Gastrocnemius medialis (tissue), 4 donors: ENCODE measurements around the gene FAXDC2. TPM values are rescaled to one million over a fixed set of nuclear protein-coding genes. Genes with fewer than 3 reads are reported as not detected.

ENCODE experiments used
- ATAC-seq, 2 donors: fragments of 150-250 bp; one replicate each; pipeline ENCODE4 v1.9.1; 2016
- DNase-seq, 2 donors: peaks; one replicate each; pipeline ENCODE4 v3.0.0-alpha.2; 2019
- H3K27ac ChIP-seq, 4 donors: fragments of 200-600 bp; sonication (generic); 1 replicate in 1 of 4; 2 replicates in 3 of 4; pipeline ENCODE4 v1.5.1; 2016 to 2018; ENCODE audit warnings: mild to moderate bottlenecking in 2 of 4, moderate library complexity in 1 of 4
- H3K27me3 ChIP-seq, 3 donors: fragments of 200-600 bp; sonication (generic) in 2 of 3; 1 replicate in 1 of 3; 2 replicates in 2 of 3; pipeline versions ENCODE4 v1.5.1 to v1.6.0; 2016 to 2019; ENCODE audit warnings: mild to moderate bottlenecking in 1 of 3, moderate library complexity in 1 of 3
- H3K36me3 ChIP-seq, 2 donors: fragments of 200-600 bp; sonication (generic) in 1 of 2; one replicate each; pipeline ENCODE4 v1.5.1; 2017 to 2018
- H3K4me1 ChIP-seq, 2 donors: fragments of 200-600 bp; sonication (generic) in 1 of 2; one replicate each; pipeline ENCODE4 v1.5.1; 2016 to 2017; ENCODE audit warnings: mild to moderate bottlenecking in 2 of 2
- H3K4me3 ChIP-seq, 4 donors: fragments of 200-600 bp; sonication (generic) in 3 of 4; 1 replicate in 1 of 4; 2 replicates in 3 of 4; pipeline ENCODE4 v1.5.1; 2016 to 2019; ENCODE audit warnings: mild to moderate bottlenecking in 2 of 4
- H3K9me3 ChIP-seq, 3 donors: fragments of 200-600 bp; sonication (generic) in 2 of 3; 1 replicate in 1 of 3; 2 replicates in 2 of 3; pipeline ENCODE4 v1.5.1; 2016 to 2019
- CTCF ChIP-seq, 5 experiments: fragments of 450-650 bp in 3 of 5; fragments of 200-600 bp in 2 of 5; sonication (generic) in 2 of 5; IDR thresholded peaks in 4 of 5; conservative IDR thresholded peaks in 1 of 5; 1 replicate in 4 of 5; 2 replicates in 1 of 5; pipeline ENCODE4 v1.5.1; 2016 to 2019; ENCODE audit warnings: antibody characterized with exemption in 5 of 5, mild to moderate bottlenecking in 3 of 5, moderate library complexity in 3 of 5
- POLR2A ChIP-seq, 2 donors: fragments of 450-650 bp; IDR thresholded peaks; one replicate each; pipeline ENCODE4 v1.6.1; 2017; ENCODE audit warnings: antibody characterized with exemption in 2 of 2, mild to moderate bottlenecking in 2 of 2, moderate library complexity in 2 of 2
- in situ Hi-C, 4 donors: fragments of 200-750 bp; cut with MboI; loops; one replicate each; pipeline versions ENCODE4 v1.15.0 to v1.8.0; 2017; ENCODE audit warnings: low sequenced_read_pairs in 4 of 4
- intact Hi-C: fragments of 100-400 bp; cut with DNase I; formaldehyde crosslinking; loops from one replicate; pipeline ENCODE4 v1.15.1; 2023; ENCODE audit warnings: low total_unique reads
- total RNA-seq, 4 donors: library from RNA; depleted of rRNA; stranded (reverse); fragments of >200 nt; gene quantifications; one replicate each; pipeline versions ENCODE4 v1.1.0 to v1.2.3, GENCODE V29; 2016

FAXDC2 gene
- 10 to 100 TPM in 1 of 4 donors, 1 to 10 TPM in 3; 4.4 to 12.5 (median 6.4) TPM for total RNA-seq

DNA sequence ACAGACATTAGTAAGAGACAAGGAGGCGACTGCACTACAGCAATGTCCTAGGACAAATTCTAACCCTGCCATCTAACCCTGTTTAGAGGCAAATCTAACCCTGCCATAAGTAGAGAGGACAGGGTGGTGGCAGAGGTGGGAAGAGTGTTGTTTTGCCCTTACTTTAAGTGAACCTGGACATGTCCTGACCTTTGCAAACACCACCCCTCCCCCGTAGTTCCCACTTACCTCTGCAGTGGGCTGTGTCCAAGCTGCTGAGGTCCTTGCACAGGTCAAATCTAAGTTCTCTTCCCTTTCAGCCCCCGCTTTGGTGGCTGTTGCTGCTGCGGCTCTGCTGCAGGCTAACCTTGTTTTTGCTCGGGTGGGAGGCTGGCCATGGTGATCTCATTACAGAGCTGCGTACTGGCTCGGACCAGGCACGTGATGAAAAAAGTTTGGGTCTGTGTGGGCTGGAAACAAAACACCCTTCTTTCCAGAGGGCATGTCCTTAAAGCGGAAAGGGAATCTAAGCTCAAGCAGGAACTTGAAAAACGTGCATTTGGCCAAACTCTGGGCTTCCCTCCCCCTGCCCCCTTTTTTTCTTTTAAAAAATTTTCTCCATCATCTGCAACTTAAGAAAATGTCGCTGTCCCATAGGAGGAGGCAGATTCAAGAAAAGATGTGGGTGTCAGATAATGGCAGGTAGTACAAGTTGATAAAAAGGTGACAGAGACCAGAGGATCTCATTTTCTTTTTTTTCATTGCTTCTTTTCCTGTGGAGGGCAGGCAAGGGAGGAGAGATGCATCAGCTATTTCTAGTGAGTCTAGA is at the start of gene FAXDC2:
TSS of gene FAXDC2 (minus strand) at position 349 of the 808 bp plus-strand sequence. CDS start 12,425 bp downstream, outside the sequence.
- TF ChIP-seq POLR2A (IDR thresholded peaks at IDR 0.05), result peak in 1 of 2 donors; percentile 42
- TF ChIP-seq CTCF (IDR thresholded peaks at IDR 0.05 in 4 of 5, conservative IDR thresholded peaks at IDR 0.05 in 1 of 5), result no peak
- ATAC-seq (peak; percentile 94 to 97), DNase-seq (peak; percentile 78 to 79)
- peak within 1 kb of the TSS; percentile 47 to 65 (median 56) for H3K4me3 ChIP-seq
- no peaks in the 10 kb centered on the region for H3K27me3 ChIP-seq
- H3K4me1 ChIP-seq, result peaks cover 26 to 27% of the 10 kb centered on the region in 2 donors
- no peaks in the 10 kb centered on the region for H3K9me3 ChIP-seq
- intact Hi-C loops, result loop anchor here (1.0 to 10.0 kb wide), 2 partner anchors 67 to 1744 kb away; no protein-coding TSS in a partner anchor
- no peaks in the 10 kb centered on the region for H3K36me3 ChIP-seq
- in situ Hi-C loops, result no loop called here
- peak within 1 kb of the TSS; percentile 61 to 84 (median 77) for H3K27ac ChIP-seq

DNA sequence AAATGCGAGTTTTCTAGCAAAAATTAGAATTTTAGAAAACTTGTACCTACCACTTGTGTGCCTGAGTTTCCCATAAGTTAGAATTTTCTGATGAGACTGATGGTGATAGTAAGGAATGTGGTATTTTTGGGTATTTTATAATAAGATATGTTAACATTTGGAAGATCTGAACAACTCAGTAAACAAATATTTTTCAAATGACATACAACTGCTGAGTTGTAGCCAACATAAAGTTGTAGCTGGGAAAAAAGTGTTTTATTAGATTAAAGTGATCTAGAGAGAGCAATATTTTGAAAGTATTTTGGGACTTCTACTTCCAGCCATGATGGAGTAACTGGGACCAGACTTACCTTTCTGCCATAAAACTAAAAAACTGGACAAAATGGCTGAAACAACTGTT is 49.7 kb upstream of the FAXDC2 start:
- Histone ChIP-seq H3K36me3 (peaks cover 10 to 90% of the 10 kb centered on the region in 2 donors), H3K4me3 (no peak overlapping the region), H3K27ac (peak overlapping the region in 3 of 4 donors; percentile 33 to 67 (median 58)), H3K27me3 (no peaks in the 10 kb centered on the region), H3K9me3 (no peaks in the 10 kb centered on the region), H3K4me1 (no peaks in the 10 kb centered on the region)
- TF ChIP-seq CTCF (IDR thresholded peaks at IDR 0.05 in 4 of 5, conservative IDR thresholded peaks at IDR 0.05 in 1 of 5) (no peak), POLR2A (IDR thresholded peaks at IDR 0.05) (no peak)
- in situ Hi-C loops (no loop called here), intact Hi-C loops (no loop called here)
- no peak for ATAC-seq
- no peak for DNase-seq

- TF ChIP-seq POLR2A (IDR thresholded peaks at IDR 0.05) (no peak), CTCF (IDR thresholded peaks at IDR 0.05 in 4 of 5, conservative IDR thresholded peaks at IDR 0.05 in 1 of 5) (no peak)
- H3K27me3 ChIP-seq, result no peaks in the 10 kb centered on the region
- intact Hi-C loops (loop anchor here (5.0 kb wide), 1 partner anchor 37 kb away; no protein-coding TSS in a partner anchor), in situ Hi-C loops (no loop called here)
- no peaks in the 10 kb centered on the region for H3K9me3 ChIP-seq
- ATAC-seq, result peak; percentile 57 to 65
- H3K4me3 ChIP-seq, result no peak overlapping the region
- H3K4me1 ChIP-seq, result no peaks in the 10 kb centered on the region
- peak overlapping the region; percentile 40 to 67 (median 54) for H3K27ac ChIP-seq
- peak; percentile 20 to 61 for DNase-seq
- peaks cover 10 to 91% of the 10 kb centered on the region in 2 donors for H3K36me3 ChIP-seq
Observed at GRCh38 chr5:154899151-154899816, 48.9 kb upstream of the FAXDC2 start.

GRCh38 chr5:154898210-154898609 is 47.8 kb upstream of the FAXDC2 start:
- Histone ChIP-seq H3K4me3 (no peak overlapping the region), H3K36me3 (peaks cover 8 to 94% of the 10 kb centered on the region in 2 donors), H3K4me1 (no peaks in the 10 kb centered on the region), H3K27ac (peak overlapping the region in 3 of 4 donors; percentile 40 to 63 (median 58)), H3K9me3 (no peaks in the 10 kb centered on the region), H3K27me3 (no peaks in the 10 kb centered on the region)
- in situ Hi-C loops (no loop called here), intact Hi-C loops (loop anchor here (5.0 kb wide), 1 partner anchor 36 kb away; no protein-coding TSS in a partner anchor)
- ATAC-seq, result peak; percentile 41 to 55
- peak; percentile 11 to 66 for DNase-seq
- TF ChIP-seq CTCF (IDR thresholded peaks at IDR 0.05 in 4 of 5, conservative IDR thresholded peaks at IDR 0.05 in 1 of 5) (no peak), POLR2A (IDR thresholded peaks at IDR 0.05) (no peak)
